OCI-LY7 (cell line): ENCODE measurements around the gene MVD. TPM values are rescaled to one million over a fixed set of nuclear protein-coding genes. Genes with fewer than 3 reads are reported as not detected.

ENCODE experiments used
- BruUV-seq: library from RNA; stranded (reverse); fragments of 400-500 nt; replicated peaks from 2 replicates; lab custom pipeline; 2021; lab: Mats Ljungman, UMichigan
- CTCF ChIA-PET: fragments of 300-600 bp; sonication (Branson Sonifier 250); formaldehyde crosslinking; loops from one replicate; lab custom pipeline; 2022; ENCODE audit warnings: antibody characterized with exemption; ENCODE audit not compliant: unreplicated experiment; lab: Charles Lee
- POLR2A ChIA-PET: fragments of 300-600 bp; sonication (Branson Sonifier 250); formaldehyde crosslinking; loops from one replicate; lab custom pipeline; 2022; ENCODE audit warnings: antibody characterized with exemption; lab: Charles Lee
- DNase-seq: peaks from one replicate; pipeline ENCODE4 v3.0.0-alpha.2; 2015; ENCODE audit warnings: low spot score
- H2AFZ ChIP-seq: fragments of 200-600 bp; sonication (generic), shearing (Covaris generic); 2 replicates; pipeline ENCODE4 v1.6.1; 2014; ENCODE audit warnings: mild to moderate bottlenecking, antibody characterized with exemption, low read length, moderate library complexity
- H3K27ac ChIP-seq: fragments of 200-600 bp; sonication (generic); 2 replicates; pipeline ENCODE4 v1.5.1; 2014; ENCODE audit warnings: mixed run types, low read depth, mild to moderate bottlenecking, moderate library complexity, low read length, inconsistent platforms; ENCODE audit not compliant: poor library complexity, severe bottlenecking
- H3K36me3 ChIP-seq: fragments of 200-600 bp; sonication (generic); 2 replicates; pipeline ENCODE4 v1.6.1; 2014; ENCODE audit warnings: mild to moderate bottlenecking, antibody characterized with exemption, low read length, moderate library complexity, mixed read lengths; ENCODE audit not compliant: insufficient read depth
- H3K4me1 ChIP-seq: fragments of 200-600 bp; sonication (generic); 2 replicates; pipeline ENCODE4 v1.5.1; 2014; ENCODE audit warnings: mild to moderate bottlenecking, low read length; ENCODE audit not compliant: insufficient read depth, poor library complexity, severe bottlenecking
- H3K4me2 ChIP-seq: fragments of 200-600 bp; sonication (generic); 2 replicates; pipeline ENCODE4 v1.6.1; 2014; ENCODE audit warnings: mild to moderate bottlenecking, low read length
- H3K4me3 ChIP-seq: fragments of 200-600 bp; sonication (generic); 2 replicates; pipeline ENCODE4 v1.5.1; 2014; ENCODE audit warnings: mild to moderate bottlenecking, low read depth, low read length; ENCODE audit not compliant: poor library complexity, severe bottlenecking
- H3K79me2 ChIP-seq: fragments of 200-600 bp; sonication (generic); 2 replicates; pipeline ENCODE4 v1.6.1; 2016; ENCODE audit warnings: low read depth, mild to moderate bottlenecking, low read length, moderate library complexity, mixed read lengths; ENCODE audit not compliant: insufficient read depth
- H3K9me2 ChIP-seq: fragments of 200-600 bp; sonication (generic); 2 replicates; pipeline ENCODE4 v1.6.1; 2016; ENCODE audit warnings: mild to moderate bottlenecking, low read length, mixed read lengths; ENCODE audit not compliant: insufficient read depth
- H3K9me3 ChIP-seq: fragments of 200-600 bp; sonication (generic); 2 replicates; pipeline ENCODE4 v1.6.1; 2014; ENCODE audit warnings: mild to moderate bottlenecking, mixed run types, low read length, mixed read lengths
- H4K20me1 ChIP-seq: fragments of 200-600 bp; sonication (generic); 2 replicates; pipeline ENCODE4 v1.6.1; 2014; ENCODE audit warnings: mild to moderate bottlenecking, antibody characterized with exemption, low read length, moderate library complexity, mixed read lengths; ENCODE audit not compliant: insufficient read depth
- CTCF ChIP-seq: fragments of 200-600 bp; sonication (generic); conservative IDR thresholded peaks from 2 replicates; pipeline ENCODE4 v1.5.1; 2014; ENCODE audit warnings: mild to moderate bottlenecking, antibody characterized with exemption, low read length, moderate library complexity, mixed read lengths
- EZH2phosphoT487 ChIP-seq: fragments of 200-600 bp; sonication (generic); IDR thresholded peaks from 2 replicates; pipeline ENCODE4 v1.6.1; 2018; ENCODE audit warnings: low read depth, borderline replicate concordance, mild to moderate bottlenecking, mixed run types, antibody characterized with exemption, low read length, moderate library complexity, mixed read lengths
- intact Hi-C: fragments of 100-400 bp; cut with micrococcal nuclease; formaldehyde crosslinking; loops from one replicate; pipeline ENCODE4 v1.10.0; 2022; ENCODE audit not compliant: unreplicated experiment
- total RNA-seq, 2 experiments: library from RNA; depleted of rRNA in 1 of 2; stranded (reverse); fragments of >200 nt in 1 of 2; shearing (Covaris generic) in 1 of 2; gene quantifications; 2 replicates each; pipeline ENCODE4 v1.2.3, GENCODE V29; 2014 to 2022

Gene MVD
- total RNA-seq, 2 experiments from 2014 or later: 65.6 to 158 TPM

DNA sequence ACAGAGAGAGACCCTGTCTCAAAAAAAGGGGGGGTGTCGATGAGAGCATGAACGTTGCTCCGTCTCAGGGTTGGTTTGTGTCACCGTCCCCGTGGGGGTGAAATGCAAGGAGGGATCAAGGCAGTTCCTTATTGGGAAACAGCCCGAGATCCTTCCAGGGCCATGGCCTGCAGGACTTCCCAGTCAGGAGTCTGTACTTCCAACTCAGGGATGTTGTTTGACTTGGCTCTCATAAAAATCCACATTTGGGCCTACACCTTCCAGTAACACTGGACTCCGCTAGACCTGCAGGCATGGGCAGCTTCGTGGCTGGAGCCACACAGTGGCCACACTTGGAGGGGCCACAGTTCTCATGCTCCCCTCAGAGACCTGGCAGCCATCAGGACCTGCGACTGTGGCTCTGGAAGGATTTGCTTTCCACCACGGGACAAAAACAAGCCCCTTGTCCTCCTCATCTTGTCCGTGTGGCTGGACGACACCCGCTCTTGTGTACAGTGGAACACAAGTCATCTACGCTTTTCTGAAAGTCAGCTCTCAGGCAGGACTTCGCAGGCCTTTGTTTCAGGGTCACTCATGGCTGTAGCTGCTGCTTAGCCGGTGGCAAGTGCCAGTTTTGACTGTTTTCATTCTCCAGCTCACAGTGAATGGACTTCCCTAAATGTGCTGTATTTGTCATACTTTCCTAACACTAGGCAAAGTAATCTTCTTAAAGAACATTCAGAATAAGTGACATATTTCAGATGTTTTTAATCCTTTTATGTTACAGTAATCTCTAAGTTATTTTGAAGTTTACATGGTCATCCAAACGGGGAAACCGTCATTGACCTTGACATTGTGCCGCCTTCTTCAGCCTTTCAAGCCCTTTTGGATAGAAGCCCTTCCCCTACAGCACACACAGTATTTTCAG, 48.7 kb downstream of the MVD start:
- ChIA-PET POLR2A (no interaction called here), CTCF (no interaction called here)
- Histone ChIP-seq H3K4me3 (no peak overlapping the region), H3K4me2 (no peak overlapping the region), H4K20me1 (no peaks in the 10 kb centered on the region), H3K9me3 (no peaks in the 10 kb centered on the region), H3K4me1 (no peaks in the 10 kb centered on the region), H3K9me2 (no peaks in the 10 kb centered on the region), H3K79me2 (no peaks in the 10 kb centered on the region), H3K27ac (no peak overlapping the region), H2AFZ (no peak overlapping the region), H3K36me3 (peaks cover 84% of the 10 kb centered on the region)
- no peak for DNase-seq
- TF ChIP-seq CTCF (no peak), EZH2phosphoT487 (no peak)
- intact Hi-C loops: no loop called here
- BruUV-seq: no TSS peak

GRCh38 chr16:88613293-88613692, 49.6 kb downstream of the MVD start:
- no peaks in the 10 kb centered on the region for H4K20me1 ChIP-seq
- no peak overlapping the region for H3K4me2 ChIP-seq
- ChIA-PET CTCF (no interaction called here), POLR2A (no interaction called here)
- peaks cover 3% of the 10 kb centered on the region for H3K4me1 ChIP-seq
- no peaks in the 10 kb centered on the region for H3K9me2 ChIP-seq
- TF ChIP-seq CTCF (no peak), EZH2phosphoT487 (no peak)
- DNase-seq: no peak
- no peak overlapping the region for H3K4me3 ChIP-seq
- H3K79me2 ChIP-seq: no peaks in the 10 kb centered on the region
- no peak overlapping the region for H2AFZ ChIP-seq
- no TSS peak for BruUV-seq
- peaks cover 84% of the 10 kb centered on the region for H3K36me3 ChIP-seq
- H3K27ac ChIP-seq: no peak overlapping the region
- intact Hi-C loops: no loop called here
- no peaks in the 10 kb centered on the region for H3K9me3 ChIP-seq
